ENCODE measurements around the gene TRDMT1.

TRDMT1 gene

GRCh38 chr10:17171141-17171641 is 30.3 kb downstream of the TRDMT1 start:
- no peak for DNase-seq

GRCh38 chr10:17169803-17170202 is 31.7 kb downstream of the TRDMT1 start:
- no peak for DNase-seq

- no peak for DNase-seq
Measured at GRCh38 chr10:17166699-17167098, 34.8 kb downstream of the TRDMT1 start.

- no peak for DNase-seq
Measured at GRCh38 chr10:17162828-17163227, 38.6 kb downstream of the TRDMT1 start.

GRCh38 chr10:17161775-17162174 is 39.7 kb downstream of the TRDMT1 start:
- no peak for DNase-seq

GRCh38 chr10:17157024-17157423 is 44.4 kb downstream of the TRDMT1 start:
- DNase-seq, result no peak

GRCh38 chr10:17155826-17156225 is 45.6 kb downstream of the TRDMT1 start:
- DNase-seq, result no peak

GRCh38 chr10:17154116-17154515 is 47.4 kb downstream of the TRDMT1 start:
- no peak for DNase-seq

GRCh38 chr10:17153321-17153720 is 48.2 kb downstream of the TRDMT1 start:
- no peak for DNase-seq

GRCh38 chr10:17151716-17152115 is 49.8 kb downstream of the TRDMT1 start:
- no peak for DNase-seq

GRCh38 chr10:17147884-17148489 is 53.5 kb downstream of the TRDMT1 start:
- DNase-seq, result no peak

GRCh38 chr10:17146892-17147291 is 54.6 kb downstream of the TRDMT1 start:
- no peak for DNase-seq

GRCh38 chr10:17145239-17145638 is 56.2 kb downstream of the TRDMT1 start:
- DNase-seq, result no peak

- no peak for DNase-seq
Measured at GRCh38 chr10:17144757-17145156, 56.7 kb downstream of the TRDMT1 start.

GRCh38 chr10:17144032-17144431 is 57.4 kb downstream of the TRDMT1 start:
- no peak for DNase-seq

GRCh38 chr10:17143055-17143690 is 58.3 kb downstream of the TRDMT1 start:
- no peak for DNase-seq

GRCh38 chr10:17141504-17142229 is 59.8 kb downstream of the TRDMT1 start:
- DNase-seq, result no peak

- no peak for DNase-seq
Measured at GRCh38 chr10:17140386-17140761, 61.1 kb downstream of the TRDMT1 start.

- DNase-seq, result no peak
Measured at GRCh38 chr10:17138460-17139042, 62.9 kb downstream of the TRDMT1 start.

GRCh38 chr10:17134737-17135260 is 66.7 kb downstream of the TRDMT1 start:
- no peak for DNase-seq

- DNase-seq, result no peak
Measured at GRCh38 chr10:17134282-17134681, 67.2 kb downstream of the TRDMT1 start.

GRCh38 chr10:17129741-17130140 is 71.7 kb downstream of the TRDMT1 start, which contains the start of gene CUBN:
Gene CUBN, minus strand, starts transcription at chr10:17129811. Its CDS starts 46 bp downstream, at chr10:17129765.
- DNase-seq, result no peak

- no peak for DNase-seq
Measured at GRCh38 chr10:17128261-17128660, 73.2 kb downstream of the TRDMT1 start.
